GM21825 (cell line): ENCODE measurements around the gene RHOB.
A peak's percentile ranks its signal among the peaks of the same experiment; 100 is the strongest.
"Not testable (repeated sequence)": the region's sequence is repeated elsewhere in the genome, so short reads cannot be mapped to it uniquely, and the experiment has no call there.

Experiments used
- ATAC-seq: cut with Tn5 transposase; IDR thresholded peaks from one replicate; pipeline ENCODE4 v1.9.1; 2021; ENCODE audit warnings: mild to moderate bottlenecking, moderate library complexity; ENCODE audit not compliant: unreplicated experiment

RHOB gene

GRCh38 chr2:20422402-20423271, 24.2 kb upstream of the RHOB start:
- no peak for ATAC-seq

- no peak for ATAC-seq
Measured at GRCh38 chr2:20423359-20423758, 23.5 kb upstream of the RHOB start.

GRCh38 chr2:20423847-20424246, 23.0 kb upstream of the RHOB start:
- ATAC-seq = no peak

- ATAC-seq = peak; percentile 66
Measured at GRCh38 chr2:20424300-20425290, 22.3 kb upstream of the RHOB start.

GRCh38 chr2:20425371-20425881, 21.4 kb upstream of the RHOB start:
- peak; percentile 46 for ATAC-seq

GRCh38 chr2:20425884-20426283, 21.0 kb upstream of the RHOB start:
- no peak for ATAC-seq

GRCh38 chr2:20427931-20428526, 18.8 kb upstream of the RHOB start:
- ATAC-seq = no peak

GRCh38 chr2:20428717-20429490, 18.0 kb upstream of the RHOB start:
- ATAC-seq = no peak

- ATAC-seq = peak; percentile 55
Measured at GRCh38 chr2:20429528-20429927, 17.3 kb upstream of the RHOB start.

GRCh38 chr2:20430035-20430434, 16.8 kb upstream of the RHOB start:
- no peak for ATAC-seq

- no peak for ATAC-seq
Measured at GRCh38 chr2:20430461-20431300, 16.2 kb upstream of the RHOB start.

GRCh38 chr2:20431301-20431698, 15.6 kb upstream of the RHOB start:
- no peak for ATAC-seq

GRCh38 chr2:20431772-20432171, 15.1 kb upstream of the RHOB start:
- ATAC-seq = no peak

- ATAC-seq = no peak
Measured at GRCh38 chr2:20432714-20433113, 14.2 kb upstream of the RHOB start.

GRCh38 chr2:20433249-20433648, 13.6 kb upstream of the RHOB start:
- ATAC-seq = no peak

GRCh38 chr2:20433946-20434553, 12.8 kb upstream of the RHOB start:
- ATAC-seq = no peak

GRCh38 chr2:20434588-20435294, 12.1 kb upstream of the RHOB start:
- ATAC-seq = no peak

- ATAC-seq = not testable (repeated sequence)
Measured at GRCh38 chr2:20435456-20435855, 11.4 kb upstream of the RHOB start.
